Activated CD4-positive, alpha-beta T cell treated with anti-CD3 and anti-CD28 coated beads for 24 hours (primary cell): ENCODE results near the gene SLC2A9.
"Not testable (repeated sequence)": the region's sequence is repeated elsewhere in the genome, so short reads cannot be mapped to it uniquely, and the experiment has no call there.

Source experiments
- DNase-seq, 2 donors: peaks; one replicate each; pipeline ENCODE4 v3.0.0-alpha.2; 2020; ENCODE audit warnings: low read depth in 2 of 2

Gene SLC2A9

GRCh38 chr4:9826551-9826950 lies 194.7 kb downstream of the SLC2A9 start:
- no peak for DNase-seq

GRCh38 chr4:9825049-9825448 lies 196.2 kb downstream of the SLC2A9 start:
- DNase-seq, result no peak

GRCh38 chr4:9820343-9820742 lies 201.0 kb downstream of the SLC2A9 start:
- DNase-seq, result no peak

GRCh38 chr4:9816285-9816684 lies 205.0 kb downstream of the SLC2A9 start:
- no peak for DNase-seq

- no peak for DNase-seq
Observed at GRCh38 chr4:9812501-9813340, 208.6 kb downstream of the SLC2A9 start.

GRCh38 chr4:9811806-9812205 lies 209.5 kb downstream of the SLC2A9 start:
- no peak for DNase-seq

- DNase-seq, result no peak
Observed at GRCh38 chr4:9808077-9808476, 213.2 kb downstream of the SLC2A9 start.

- DNase-seq, result no peak
Observed at GRCh38 chr4:9804918-9805317, 216.4 kb downstream of the SLC2A9 start.

GRCh38 chr4:9800848-9801247 lies 220.4 kb downstream of the SLC2A9 start:
- DNase-seq, result no peak

GRCh38 chr4:9796641-9797040 lies 224.7 kb downstream of the SLC2A9 start:
- DNase-seq, result not testable (repeated sequence)

- no peak for DNase-seq
Observed at GRCh38 chr4:9792381-9792780, 228.9 kb downstream of the SLC2A9 start.

- DNase-seq, result not testable (repeated sequence)
Observed at GRCh38 chr4:9785891-9786290, 235.4 kb downstream of the SLC2A9 start.

- DNase-seq, result no peak
Observed at GRCh38 chr4:9782136-9782436, 239.2 kb downstream of the SLC2A9 start.

- no peak for DNase-seq
Observed at GRCh38 chr4:9781343-9782135, 239.8 kb downstream of the SLC2A9 start, which contains the start of gene DRD5. Gene DRD5 (plus strand): TSS chr4:9781634. CDS start chr4:9782030, 396 bp downstream.
